Hepatocyte (in vitro differentiated cells): ENCODE data around the gene SIX2.

ENCODE experiments used
- EZH2phosphoT487 ChIP-seq: fragments of 200-600 bp; sonication (generic); IDR thresholded peaks from one replicate; pipeline ENCODE4 v1.6.1; 2018; ENCODE audit warnings: antibody characterized with exemption, mild to moderate bottlenecking, low read depth, moderate library complexity; ENCODE audit not compliant: unreplicated experiment, severe bottlenecking
- TF ChIP-seq, protein P1 (sequence below): fragments of 200-600 bp; sonication (generic); IDR thresholded peaks from 2 replicates; pipeline ENCODE4 v1.5.1; 2016; ENCODE audit warnings: antibody characterized with exemption, mild to moderate bottlenecking; ENCODE audit not compliant: poor library complexity

DNA sequence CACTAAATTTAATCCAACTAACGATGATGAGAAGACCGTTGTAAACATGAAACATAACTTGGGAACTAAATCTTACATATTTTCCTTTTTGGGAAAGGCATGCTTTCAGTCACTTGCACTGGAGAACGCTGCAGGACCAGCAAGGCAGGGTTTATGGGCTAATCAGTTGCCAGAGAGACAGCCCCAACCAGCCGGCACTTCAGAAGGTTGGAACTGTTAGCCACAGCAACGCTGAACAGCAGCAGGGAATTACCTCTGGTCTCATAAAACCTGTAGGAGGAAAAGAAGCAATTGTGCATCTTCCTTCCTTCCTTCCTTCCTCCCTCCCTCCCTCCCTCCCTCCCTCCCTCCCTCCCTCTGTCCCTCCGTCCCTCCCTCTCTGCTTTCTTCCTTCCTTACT, 33.9 kb upstream of the SIX2 start:
- TF ChIP-seq EZH2phosphoT487: no peak
- TF ChIP-seq, protein P1, sequence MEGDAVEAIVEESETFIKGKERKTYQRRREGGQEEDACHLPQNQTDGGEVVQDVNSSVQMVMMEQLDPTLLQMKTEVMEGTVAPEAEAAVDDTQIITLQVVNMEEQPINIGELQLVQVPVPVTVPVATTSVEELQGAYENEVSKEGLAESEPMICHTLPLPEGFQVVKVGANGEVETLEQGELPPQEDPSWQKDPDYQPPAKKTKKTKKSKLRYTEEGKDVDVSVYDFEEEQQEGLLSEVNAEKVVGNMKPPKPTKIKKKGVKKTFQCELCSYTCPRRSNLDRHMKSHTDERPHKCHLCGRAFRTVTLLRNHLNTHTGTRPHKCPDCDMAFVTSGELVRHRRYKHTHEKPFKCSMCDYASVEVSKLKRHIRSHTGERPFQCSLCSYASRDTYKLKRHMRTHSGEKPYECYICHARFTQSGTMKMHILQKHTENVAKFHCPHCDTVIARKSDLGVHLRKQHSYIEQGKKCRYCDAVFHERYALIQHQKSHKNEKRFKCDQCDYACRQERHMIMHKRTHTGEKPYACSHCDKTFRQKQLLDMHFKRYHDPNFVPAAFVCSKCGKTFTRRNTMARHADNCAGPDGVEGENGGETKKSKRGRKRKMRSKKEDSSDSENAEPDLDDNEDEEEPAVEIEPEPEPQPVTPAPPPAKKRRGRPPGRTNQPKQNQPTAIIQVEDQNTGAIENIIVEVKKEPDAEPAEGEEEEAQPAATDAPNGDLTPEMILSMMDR: no peak
